Left ventricle myocardium inferior (tissue), 1 donor: ENCODE data around the gene RFTN1. TPM values are rescaled to one million over a fixed set of nuclear protein-coding genes. Genes with fewer than 3 reads are reported as not detected.
A peak's percentile ranks its signal among the peaks of the same experiment; 100 is the strongest.

Experiments used
- DNase-seq: peaks from one replicate; pipeline ENCODE4 v3.0.0-alpha.2; 2020
- H3K27ac ChIP-seq: fragments of 200-600 bp; replicated peaks from 2 replicates; pipeline ENCODE4 v1.8.0; 2021
- H3K27me3 ChIP-seq: fragments of 200-600 bp; 2 replicates; pipeline ENCODE4 v1.8.0; 2021; ENCODE audit warnings: low read depth
- H3K36me3 ChIP-seq: fragments of 200-600 bp; 2 replicates; pipeline ENCODE4 v1.8.0; 2021
- H3K4me1 ChIP-seq: fragments of 200-600 bp; 2 replicates; pipeline ENCODE4 v1.8.0; 2021
- H3K4me3 ChIP-seq: fragments of 200-600 bp; 2 replicates; pipeline ENCODE4 v1.8.0; 2021; ENCODE audit warnings: mild to moderate bottlenecking, moderate library complexity
- H3K9me3 ChIP-seq: fragments of 200-600 bp; replicated peaks from 2 replicates; pipeline ENCODE4 v1.8.0; 2021
- CTCF ChIP-seq: fragments of 200-600 bp; IDR thresholded peaks from 2 replicates; pipeline ENCODE4 v1.8.0; 2021; ENCODE audit warnings: antibody characterized with exemption, mild to moderate bottlenecking, borderline replicate concordance
- intact Hi-C: fragments of 100-400 bp; cut with micrococcal nuclease; formaldehyde crosslinking; loops from one replicate; pipeline ENCODE4 v1.11.0; 2022
- total RNA-seq: library from RNA; stranded (reverse); fragmentation: NEBNext Ultra II Directional; extraction: Animal tissue kit (Norgen Biotek cat#: 25700); gene quantifications from one replicate; pipeline ENCODE4 v1.2.1, GENCODE V29; 2021
- donor health status: DM: no; HTN: yes; CAD: no; lungs with severe emphysema.

Gene RFTN1
- total RNA-seq, 1 donor from 2014 or later: 22.9 TPM

DNA sequence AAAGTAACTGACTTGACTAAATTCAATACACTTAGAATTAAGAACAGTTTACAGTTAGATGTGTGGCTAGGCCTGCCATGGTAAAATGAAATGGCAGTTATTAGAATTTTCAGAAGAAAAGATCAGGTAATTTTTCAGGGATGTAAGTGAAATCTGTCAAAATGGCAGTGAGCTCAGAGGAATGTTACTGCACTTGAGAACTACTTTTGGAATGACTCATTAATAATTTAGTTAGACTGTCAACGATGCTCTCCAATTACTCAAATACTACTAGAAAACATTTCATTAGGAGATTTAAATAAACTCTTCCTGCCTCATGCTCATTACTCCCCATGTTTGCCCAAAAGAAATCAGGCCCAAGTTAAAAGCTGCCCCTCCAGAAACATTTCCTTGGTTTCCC, 84.4 kb downstream of the RFTN1 start:
- Histone ChIP-seq H3K4me3 (no peak overlapping the region), H3K9me3 (no peaks in the 10 kb centered on the region), H3K27me3 (no peaks in the 10 kb centered on the region), H3K27ac (peak overlapping the region; percentile 24), H3K4me1 (peaks cover 51% of the 10 kb centered on the region), H3K36me3 (peaks cover 33% of the 10 kb centered on the region)
- no peak for TF ChIP-seq CTCF
- no peak for DNase-seq
- intact Hi-C loops: no loop called here

DNA sequence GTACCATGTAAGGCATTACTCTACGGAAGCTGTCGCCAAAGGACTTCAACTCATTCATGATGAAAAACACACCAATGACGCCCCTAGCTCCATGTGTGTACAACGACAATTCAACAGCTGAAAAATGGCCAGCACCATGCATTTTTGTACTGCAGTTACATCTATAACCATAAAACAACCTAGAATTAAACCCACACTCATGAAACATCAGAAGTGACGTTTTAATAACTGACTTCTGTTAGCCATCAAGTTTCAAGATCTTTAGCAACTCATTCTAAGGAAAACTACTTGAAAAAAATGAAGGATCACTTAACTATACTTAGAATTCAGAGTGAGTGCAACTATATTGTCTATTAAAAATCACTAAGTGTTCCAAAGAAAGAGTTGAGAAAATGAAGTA, 84.9 kb downstream of the RFTN1 start:
- H3K27ac ChIP-seq: peak overlapping the region; percentile 78
- no peaks in the 10 kb centered on the region for H3K27me3 ChIP-seq
- peaks cover 30% of the 10 kb centered on the region for H3K36me3 ChIP-seq
- no peak for TF ChIP-seq CTCF
- no peak for DNase-seq
- no peak overlapping the region for H3K4me3 ChIP-seq
- peaks cover 54% of the 10 kb centered on the region for H3K4me1 ChIP-seq
- intact Hi-C loops: no loop called here
- H3K9me3 ChIP-seq: no peaks in the 10 kb centered on the region

DNA sequence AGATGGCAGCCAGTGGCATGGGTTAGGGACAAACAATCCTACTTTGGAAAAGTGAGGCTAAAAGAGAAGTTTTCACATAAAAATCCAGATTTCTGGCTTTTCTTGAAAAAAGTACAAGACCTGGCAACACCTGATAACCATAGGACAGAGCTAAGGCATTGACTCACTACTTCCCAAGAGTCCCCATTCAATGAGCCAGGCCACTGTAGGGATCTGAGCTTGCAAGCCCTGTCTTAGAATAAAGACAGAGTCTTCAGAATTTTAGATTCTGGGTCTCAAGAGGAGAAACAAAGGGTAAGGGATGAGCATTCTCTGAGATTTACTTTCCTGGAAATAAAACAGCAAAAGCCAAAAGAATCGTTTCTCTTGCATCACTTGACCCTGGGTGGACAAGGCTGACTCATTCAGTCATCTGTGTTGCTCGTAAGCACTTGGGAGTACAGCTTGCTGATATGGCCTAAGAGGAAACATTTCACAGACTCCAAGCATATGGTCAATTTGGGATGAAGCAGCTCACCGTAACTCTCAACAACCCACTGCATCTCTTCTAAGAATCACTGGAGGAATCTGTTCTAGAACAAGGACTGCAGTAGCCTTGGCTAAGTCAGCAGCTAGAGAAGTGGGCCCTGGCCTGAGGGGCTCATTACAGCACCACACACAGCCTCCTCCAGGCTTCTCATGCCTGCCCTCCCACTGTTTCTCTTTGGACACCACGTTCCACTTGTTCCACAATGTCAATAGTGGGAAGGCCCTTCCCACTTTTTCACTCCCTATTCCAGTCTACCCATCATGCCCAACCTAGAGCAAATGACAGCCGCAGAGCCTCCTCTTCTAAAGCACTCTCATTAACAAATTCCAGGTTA, 86.2 kb downstream of the RFTN1 start:
- peak overlapping the region; percentile 78 for H3K27ac ChIP-seq
- no peaks in the 10 kb centered on the region for H3K27me3 ChIP-seq
- H3K9me3 ChIP-seq: no peaks in the 10 kb centered on the region
- DNase-seq: no peak
- H3K36me3 ChIP-seq: peaks cover 19% of the 10 kb centered on the region
- TF ChIP-seq CTCF: no peak
- H3K4me1 ChIP-seq: peaks cover 51% of the 10 kb centered on the region
- no peak overlapping the region for H3K4me3 ChIP-seq
- intact Hi-C loops: no loop called here

GRCh38 chr3:16426665-16427064, 86.8 kb downstream of the RFTN1 start:
- TF ChIP-seq CTCF: no peak
- Histone ChIP-seq H3K36me3 (peaks cover 12% of the 10 kb centered on the region), H3K27me3 (no peaks in the 10 kb centered on the region), H3K4me3 (no peak overlapping the region), H3K9me3 (no peaks in the 10 kb centered on the region), H3K4me1 (peaks cover 50% of the 10 kb centered on the region), H3K27ac (peak overlapping the region; percentile 78)
- intact Hi-C loops: no loop called here
- no peak for DNase-seq

- Histone ChIP-seq H3K4me1 (peaks cover 44% of the 10 kb centered on the region), H3K9me3 (no peaks in the 10 kb centered on the region), H3K36me3 (peaks cover 6% of the 10 kb centered on the region), H3K4me3 (no peak overlapping the region), H3K27me3 (no peaks in the 10 kb centered on the region), H3K27ac (no peak overlapping the region)
- intact Hi-C loops: no loop called here
- no peak for DNase-seq
- TF ChIP-seq CTCF: no peak
Observed at GRCh38 chr3:16426029-16426400, 87.5 kb downstream of the RFTN1 start.
